HL-60 (cell line): ENCODE measurements around the gene XPO1.

Experiments used
- CTCF ChIP-seq: IDR thresholded peaks from one replicate; pipeline ENCODE4 v1.5.1; 2011; ENCODE audit warnings: low read length, control low read depth, inconsistent platforms; ENCODE audit not compliant: insufficient read depth
- GABPA ChIP-seq: IDR thresholded peaks from 2 replicates; pipeline ENCODE4 v1.6.1; 2012; ENCODE audit warnings: low read depth
- POLR2AphosphoS5 ChIP-seq: IDR thresholded peaks from 2 replicates; pipeline ENCODE4 v1.6.1; 2012; ENCODE audit warnings: low read depth

DNA sequence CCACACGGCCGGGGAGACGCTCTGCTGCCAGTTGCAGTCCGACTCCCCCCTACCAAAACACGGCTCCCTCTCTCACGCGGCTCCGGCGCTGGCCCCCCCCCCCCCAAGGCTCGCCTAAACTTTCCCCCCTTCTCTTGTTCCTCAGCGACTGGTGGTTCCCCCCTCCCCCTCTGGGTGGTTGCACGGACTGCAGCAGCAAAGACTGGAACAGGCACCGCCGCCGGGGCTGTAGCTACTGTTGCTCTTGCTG, 281 bp downstream of the XPO1 start:
- no peak for TF ChIP-seq CTCF
- TF ChIP-seq GABPA = no peak
- TF ChIP-seq POLR2AphosphoS5 = no peak
